A549 (cell line): ENCODE results near the gene AKR1C3. TPM values are rescaled to one million over a fixed set of nuclear protein-coding genes. Genes with fewer than 3 reads are reported as not detected.

Experiments used
- ATAC-seq, 2 experiments: fragments of 200-7000 bp in 1 of 2; fragments of >200 bp in 1 of 2; cut with Nextera tagmentation in 1 of 2; cut with Tn5 transposase in 1 of 2; 3 replicates each; pipeline versions ENCODE4 v1.8.0 to v1.9.1; 2018 to 2020; ENCODE audit warnings: mild to moderate bottlenecking in 1 of 2, moderate library complexity in 1 of 2
- CTCF ChIA-PET: fragments of 300-600 bp; sonication (Branson Sonifier 250); formaldehyde crosslinking; extraction: SDS; loops from one replicate; lab custom pipeline; 2021; ENCODE audit warnings: antibody characterized with exemption, inconsistent platforms; lab: Yijun Ruan, JAX
- POLR2A ChIA-PET: fragments of 350-600 bp; formaldehyde crosslinking; extraction: SDS; loops from one replicate; lab custom pipeline; 2021; ENCODE audit warnings: antibody characterized with exemption, inconsistent platforms; lab: Yijun Ruan, JAX
- DNase-seq, 2 experiments: peaks; one replicate each; pipeline versions ENCODE4 v3.0.0 to v3.0.0-alpha.2; 2011 to 2016; ENCODE audit warnings: low read depth in 1 of 2, low spot score in 1 of 2
- FAIRE-seq: peaks from 2 replicates; lab custom pipeline; 2011; peaks lifted over from hg19 to GRCh38; lab: Jason Lieb, UNC
- H3K27ac ChIP-seq, 2 experiments: fragments of >200 bp; sonication (Bioruptor Twin); formaldehyde crosslinking; 3 replicates each; pipeline ENCODE4 v1.5.1; 2016 to 2017
- H3K4me1 ChIP-seq: fragments of >200 bp; sonication (Bioruptor Twin); formaldehyde crosslinking; 3 replicates; pipeline ENCODE4 v1.6.1; 2016
- H3K4me2 ChIP-seq: fragments of >200 bp; sonication (Bioruptor Twin); formaldehyde crosslinking; 3 replicates; pipeline ENCODE4 v1.6.1; 2016
- H3K4me3 ChIP-seq: fragments of >200 bp; sonication (Bioruptor Twin); formaldehyde crosslinking; 3 replicates; pipeline ENCODE4 v1.5.1; 2016
- H3K9me3 ChIP-seq: fragments of >200 bp; sonication (Bioruptor Twin); formaldehyde crosslinking; 3 replicates; pipeline ENCODE4 v1.6.1; 2016
- CBX2 ChIP-seq: fragments of 200-600 bp; sonication (generic); IDR thresholded peaks from 2 replicates; pipeline ENCODE4 v1.6.1; 2016; ENCODE audit warnings: low read depth, mild to moderate bottlenecking, borderline replicate concordance
- CBX8 ChIP-seq: fragments of 200-600 bp; sonication (generic); IDR thresholded peaks from 2 replicates; pipeline ENCODE4 v1.6.1; 2016
- CEBPB ChIP-seq, 2 experiments: fragments of >200 bp in 1 of 2; sonication (Bioruptor Twin) in 1 of 2; formaldehyde crosslinking in 1 of 2; IDR thresholded peaks; 2 replicates each; pipeline ENCODE4 v1.6.1; 2012 to 2016
- CHD4 ChIP-seq: fragments of 200-600 bp; sonication (generic); IDR thresholded peaks from 2 replicates; pipeline ENCODE4 v1.6.1; 2016; ENCODE audit warnings: antibody characterized with exemption, mild to moderate bottlenecking, borderline replicate concordance
- E2F6 ChIP-seq: IDR thresholded peaks from 2 replicates; pipeline ENCODE4 v1.6.1; 2012; ENCODE audit warnings: low read depth, borderline replicate concordance
- ELK1 ChIP-seq: fragments of 150-350 bp; IDR thresholded peaks from 2 replicates; pipeline ENCODE4 v1.6.1; 2014; ENCODE audit warnings: low read depth, mild to moderate bottlenecking, low read length
- EP300 ChIP-seq, 2 experiments: fragments of >200 bp; sonication (Bioruptor Twin); formaldehyde crosslinking; IDR thresholded peaks; 2 replicates in 1 of 2; 3 replicates in 1 of 2; pipeline ENCODE4 v1.6.1; 2016 to 2017
- ESRRA ChIP-seq: fragments of 150-350 bp; IDR thresholded peaks from 2 replicates; pipeline ENCODE4 v1.6.1; 2014; ENCODE audit warnings: mild to moderate bottlenecking, low read length, borderline replicate concordance
- FOSL2 ChIP-seq, 2 experiments: fragments of 450-650 bp in 1 of 2; fragments of >200 bp in 1 of 2; sonication (Bioruptor Twin) in 1 of 2; formaldehyde crosslinking; IDR thresholded peaks; 2 replicates each; pipeline versions ENCODE4 v1.5.0 to v1.6.1; 2016 to 2020; ENCODE audit warnings: mild to moderate bottlenecking in 1 of 2, moderate library complexity in 1 of 2
- FOXS1 ChIP-seq: fragments of 250-450 bp; sonication (Bioruptor Pico); IDR thresholded peaks from 2 replicates; pipeline ENCODE4 v1.5.0; 2020; ENCODE audit warnings: mild to moderate bottlenecking, moderate library complexity
- HES2 ChIP-seq: fragments of >200 bp; sonication (Bioruptor Twin); formaldehyde crosslinking; IDR thresholded peaks from 2 replicates; pipeline ENCODE4 v1.6.1; 2016
- HMGXB4 ChIP-seq: fragments of 250-450 bp; sonication (Bioruptor Pico); IDR thresholded peaks from 2 replicates; pipeline ENCODE4 v1.5.0; 2021; ENCODE audit warnings: mild to moderate bottlenecking, moderate library complexity, borderline replicate concordance
- HOXA7 ChIP-seq: fragments of 250-450 bp; sonication (Bioruptor Pico); IDR thresholded peaks from 2 replicates; pipeline ENCODE4 v1.5.0; 2020; ENCODE audit warnings: mild to moderate bottlenecking, moderate library complexity
- HOXB13 ChIP-seq: fragments of 250-450 bp; sonication (Bioruptor Pico); IDR thresholded peaks from 2 replicates; pipeline ENCODE4 v1.5.0; 2020; ENCODE audit warnings: low read depth, mild to moderate bottlenecking, moderate library complexity
- KDM1A ChIP-seq: fragments of 200-600 bp; sonication (generic); IDR thresholded peaks from 2 replicates; pipeline ENCODE4 v1.6.1; 2016; ENCODE audit warnings: low read depth, mild to moderate bottlenecking
- KDM5A ChIP-seq: fragments of 200-600 bp; sonication (generic); IDR thresholded peaks from 2 replicates; pipeline ENCODE4 v1.6.1; 2016; ENCODE audit warnings: antibody characterized with exemption, mild to moderate bottlenecking
- MAZ ChIP-seq: fragments of 150-350 bp; IDR thresholded peaks from 2 replicates; pipeline ENCODE4 v1.6.1; 2014; ENCODE audit warnings: antibody characterized with exemption, low read depth, low read length, borderline replicate concordance
- NPAS2 ChIP-seq: fragments of 250-450 bp; sonication (Bioruptor Pico); IDR thresholded peaks from 2 replicates; pipeline ENCODE4 v1.8.0; 2022; ENCODE audit warnings: mild to moderate bottlenecking, moderate library complexity, borderline replicate concordance
- PBX3 ChIP-seq: IDR thresholded peaks from 2 replicates; pipeline ENCODE4 v1.6.1; 2012
- POLR2AphosphoS2 ChIP-seq: conservative IDR thresholded peaks from 2 replicates; pipeline ENCODE4 v1.6.1; 2012; ENCODE audit warnings: low read length, improper control_type of control experiment, inconsistent platforms
- RARB ChIP-seq: fragments of 250-450 bp; sonication (Bioruptor Pico); IDR thresholded peaks from 2 replicates; pipeline ENCODE4 v1.8.0; 2021; ENCODE audit warnings: mild to moderate bottlenecking, moderate library complexity
- RCOR1 ChIP-seq: fragments of 150-350 bp; IDR thresholded peaks from 2 replicates; pipeline ENCODE4 v1.6.1; 2014; ENCODE audit warnings: antibody characterized with exemption, low read length, low read depth
- RFX5 ChIP-seq: fragments of 450-650 bp; IDR thresholded peaks from 2 replicates; pipeline ENCODE4 v1.7.1; 2014; ENCODE audit warnings: antibody characterized with exemption, mild to moderate bottlenecking, moderate library complexity
- SMC3 ChIP-seq: fragments of >200 bp; sonication (Bioruptor Twin); formaldehyde crosslinking; IDR thresholded peaks from 3 replicates; pipeline ENCODE4 v1.6.1; 2018; ENCODE audit warnings: inconsistent platforms
- SREBF2 ChIP-seq: fragments of 450-650 bp; IDR thresholded peaks from 2 replicates; pipeline ENCODE4 v1.6.1; 2014; ENCODE audit warnings: mild to moderate bottlenecking, moderate library complexity
- TFCP2L1 ChIP-seq: fragments of 250-450 bp; sonication (Bioruptor Pico); IDR thresholded peaks from 2 replicates; pipeline ENCODE4 v1.5.0; 2021; ENCODE audit warnings: mild to moderate bottlenecking
- USF2 ChIP-seq: fragments of 450-650 bp; IDR thresholded peaks from 2 replicates; pipeline ENCODE4 v1.6.1; 2014; ENCODE audit warnings: antibody characterized with exemption
- ZC3H11A ChIP-seq: fragments of 450-650 bp; IDR thresholded peaks from 2 replicates; pipeline ENCODE4 v1.6.1; 2014; ENCODE audit warnings: antibody characterized with exemption, mild to moderate bottlenecking
- ZFP36 ChIP-seq: fragments of 450-650 bp; IDR thresholded peaks from 2 replicates; pipeline ENCODE4 v1.6.1; 2014; ENCODE audit warnings: borderline replicate concordance; ENCODE audit not compliant: partially characterized antibody
- ZNF302 ChIP-seq: fragments of 250-450 bp; sonication (Bioruptor Pico); IDR thresholded peaks from 2 replicates; pipeline ENCODE4 v1.9.0; 2021; ENCODE audit warnings: inconsistent platforms, mild to moderate bottlenecking, moderate library complexity
- WGBS: methylation state at CpG from one replicate; pipeline ENCODE4 v1.1.6; 2017; ENCODE audit errors: missing lambda C conversion rate; 5-methylcytosine and 5-hydroxymethylcytosine counted together
- polyA plus RNA-seq, 4 experiments: library from polyadenylated mRNA; depleted of rRNA in 3 of 4; stranded (reverse); fragments of >200 nt; fragmentation: RNase III in 1 of 4; extraction: RNeasy Plus Mini Kit Qiagen cat#74134 plus additional on column Dnase treatment in 1 of 4; gene quantifications; 2 replicates in 3 of 4; 3 replicates in 1 of 4; pipeline ENCODE4 v1.2.3, GENCODE V29; 2011 to 2017

The AKR1C3 gene
- polyA plus RNA-seq, 2 of the 4 experiments (the other 2 are of a cell fraction), result 1,998 to 3,820 TPM

GRCh38 chr10:5147255-5147980, 53.2 kb downstream of the AKR1C3 start (continued):
- TF ChIP-seq CEBPB (IDR thresholded peaks at IDR 0.05), result peak; percentile 38 to 80; a peak in 3 of 4 replicates
- TF ChIP-seq CBX2, result no peak
- 0 out of 2 replicates have a peak, but pooled peaks have one; percentile 52 for TF ChIP-seq HMGXB4 (CRISPR knock-in tag)
- peak; percentile 71 for TF ChIP-seq NPAS2
- TF ChIP-seq FOSL2 (IDR thresholded peaks at IDR 0.05), result no peak
- TF ChIP-seq FOSL2 (CRISPR knock-in tag; IDR thresholded peaks at IDR 0.05), result peak; percentile 21; the same call in 1 of the 2 replicates
- TF ChIP-seq ELK1, result no peak

- POLR2A ChIA-PET, result no interaction called here
- CTCF ChIA-PET, result no interaction called here
- TF ChIP-seq ESRRA, result no peak
- no peak for TF ChIP-seq USF2
- no peak for TF ChIP-seq CBX8
- peak; percentile 72 for TF ChIP-seq HES2
- TF ChIP-seq ZC3H11A, result no peak
- TF ChIP-seq KDM1A, result no peak
- no peak for TF ChIP-seq FOXS1
- no peak for TF ChIP-seq CBX2
- peak; percentile 38; the same call in 1 of the 2 replicates for TF ChIP-seq PBX3
- no peak for TF ChIP-seq RCOR1
- no peak for TF ChIP-seq RFX5
- no peak; the same call in 1 of the 2 replicates for TF ChIP-seq RARB (CRISPR knock-in tag)
- TF ChIP-seq HOXA7, result no peak
- no peak for TF ChIP-seq SREBF2
- TF ChIP-seq MAZ, result no peak
- no peak for TF ChIP-seq TFCP2L1 (CRISPR knock-in tag)
- no peak for TF ChIP-seq ZFP36
- no peak for TF ChIP-seq POLR2AphosphoS2
- no peak for TF ChIP-seq KDM5A
- TF ChIP-seq CHD4, result no peak; the same call in 1 of the 2 replicates
- peak; percentile 40; the same call in 1 of the 3 replicates for TF ChIP-seq SMC3
- no peak for TF ChIP-seq HOXB13 (CRISPR knock-in tag)
- no peak for TF ChIP-seq ZNF302
- no peak for TF ChIP-seq E2F6
- peak; percentile 93 to 94 for TF ChIP-seq EP300 (IDR thresholded peaks at IDR 0.05)
These were observed 53.9 kb downstream of the AKR1C3 start for GRCh38 chr10:5147981-5148677.

More at GRCh38 chr10:5147981-5148677, 53.9 kb downstream of the AKR1C3 start:
- DNase-seq (peak; percentile 31 to 91), ATAC-seq (peak; percentile 84 to 88), FAIRE-seq (peak; percentile 94)
- Histone ChIP-seq H3K27ac (peak overlapping the region; percentile 95 to 99), H3K4me1 (peaks cover 38% of the 10 kb centered on the region), H3K9me3 (peaks cover 41% of the 10 kb centered on the region; the same call in 2 of the 3 replicates), H3K4me2 (peak overlapping the region; percentile 72), H3K4me3 (peak overlapping the region; percentile 18; the same call in 1 of the 3 replicates)
- WGBS, result 9% methylated on average over 3 of the region's 3 CpGs
